GM10266 (cell line): ENCODE results near the gene GTF2A1.

Experiments
- DNase-seq: peaks from one replicate; pipeline ENCODE4 v3.0.0; 2012; ENCODE audit errors: extremely low spot score
- CTCF ChIP-seq: IDR thresholded peaks from 2 replicates; pipeline ENCODE4 v1.5.1; 2012; ENCODE audit warnings: mild to moderate bottlenecking, low read depth; ENCODE audit not compliant: control insufficient read depth, insufficient read depth; ENCODE audit errors: missing control alignments

GTF2A1 gene

GRCh38 chr14:81193924-81194633 lies 26.7 kb downstream of the GTF2A1 start:
- no peak for DNase-seq
- no peak for TF ChIP-seq CTCF

GRCh38 chr14:81192594-81192993 lies 28.2 kb downstream of the GTF2A1 start:
- no peak for TF ChIP-seq CTCF
- DNase-seq, result no peak

- no peak for DNase-seq
- TF ChIP-seq CTCF, result no peak
These were observed 32.8 kb downstream of the GTF2A1 start for GRCh38 chr14:81187832-81188522.

GRCh38 chr14:81179631-81180030 lies 41.1 kb downstream of the GTF2A1 start:
- no peak for DNase-seq
- TF ChIP-seq CTCF, result no peak

- no peak for DNase-seq
- no peak for TF ChIP-seq CTCF
These were observed 42.7 kb downstream of the GTF2A1 start for GRCh38 chr14:81178063-81178462.

GRCh38 chr14:81177225-81177624 lies 43.5 kb downstream of the GTF2A1 start:
- no peak for DNase-seq
- TF ChIP-seq CTCF, result no peak

GRCh38 chr14:81176241-81176640 lies 44.5 kb downstream of the GTF2A1 start:
- no peak for TF ChIP-seq CTCF
- DNase-seq, result no peak
